Stimulated activated CD8-positive, alpha-beta memory T cell treated with anti-CD3 and anti-CD28 coated beads, Interleukin-15, amount 100 ng/mL, for 24 hours (primary cell): ENCODE measurements around the gene TRIM36.

ENCODE experiments used
- DNase-seq: peaks from one replicate; pipeline ENCODE4 v3.0.0-alpha.2; 2020; ENCODE audit warnings: low read depth

The TRIM36 gene

GRCh38 chr5:115166744-115167393 is 2.8 kb downstream of the TRIM36 start:
- no peak for DNase-seq

- DNase-seq, result no peak
Observed at GRCh38 chr5:115165790-115166189, 3.9 kb downstream of the TRIM36 start.

DNA sequence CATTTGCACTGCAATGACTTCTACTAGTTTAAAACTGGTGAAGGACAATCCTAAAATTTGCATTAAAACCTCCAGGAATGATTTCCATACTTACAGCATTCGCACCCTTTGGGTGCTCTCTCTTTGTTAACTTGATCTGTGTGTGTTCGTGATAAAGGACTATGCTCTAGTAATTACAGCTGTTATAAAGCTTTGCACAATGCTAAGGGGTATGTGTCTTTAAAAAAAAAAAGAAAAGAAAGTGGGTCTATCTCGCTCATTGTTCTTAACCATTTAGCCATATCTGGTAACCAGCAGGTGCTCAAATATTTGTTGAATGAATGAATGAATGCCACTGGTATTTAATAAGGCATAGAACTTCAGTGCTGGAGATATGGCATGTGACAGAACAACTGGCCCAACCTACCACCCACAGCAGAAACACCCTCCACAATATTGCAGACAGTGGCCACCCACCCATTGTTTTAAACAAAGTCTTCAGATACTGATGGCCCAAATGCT is 8.7 kb downstream of the TRIM36 start:
- no peak for DNase-seq

DNA sequence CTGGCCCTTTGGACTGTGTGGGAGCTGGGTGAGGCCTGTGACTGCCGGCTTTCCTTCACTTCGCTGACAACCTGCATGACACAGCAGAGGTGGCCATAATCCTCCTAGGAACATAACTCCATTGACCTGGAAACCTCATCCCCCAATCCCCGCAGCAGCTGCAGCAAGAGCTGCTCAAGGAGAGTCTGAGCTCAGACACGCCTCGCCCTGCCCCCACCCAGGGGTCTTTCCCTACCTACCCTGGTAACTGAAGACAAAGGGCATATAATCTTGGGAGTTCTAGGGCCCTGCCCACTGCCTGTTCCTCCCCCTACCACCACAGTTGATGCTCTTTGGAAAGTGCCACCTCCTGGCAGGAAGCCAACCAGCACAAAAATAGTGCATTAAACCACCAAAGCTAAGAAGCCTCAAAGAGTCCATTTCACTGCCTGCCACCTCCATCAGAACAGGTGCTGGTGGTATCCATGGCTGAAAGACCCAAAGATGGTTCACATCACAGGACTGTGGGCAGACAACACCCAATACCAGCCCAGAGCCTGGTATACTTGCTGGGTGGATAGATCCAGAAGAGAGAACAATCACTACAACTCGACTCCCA is 18.4 kb downstream of the TRIM36 start:
- DNase-seq, result no peak

GRCh38 chr5:115150512-115150911 is 19.2 kb downstream of the TRIM36 start:
- no peak for DNase-seq

GRCh38 chr5:115147052-115147451 is 22.7 kb downstream of the TRIM36 start:
- no peak for DNase-seq

DNA sequence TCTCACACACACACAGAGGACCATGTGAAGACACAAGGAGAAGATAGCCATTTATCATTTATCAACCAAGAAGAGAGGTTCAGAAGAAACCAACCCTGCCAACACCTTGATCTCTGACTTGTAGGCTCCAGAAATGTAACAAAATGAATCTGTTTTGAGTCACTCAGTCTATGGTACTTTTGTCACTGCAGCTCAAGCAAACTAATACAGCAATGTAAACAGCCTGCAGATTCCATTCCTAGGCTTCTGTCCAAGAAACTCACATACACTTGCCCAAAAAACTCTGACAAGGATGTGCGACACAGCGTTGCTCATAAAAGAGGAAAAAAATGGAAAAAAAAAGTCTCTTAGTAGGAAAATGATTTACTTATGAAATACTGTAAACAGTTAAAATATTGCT is 33.4 kb downstream of the TRIM36 start:
- no peak for DNase-seq

GRCh38 chr5:115132465-115132864 is 37.2 kb downstream of the TRIM36 start:
- DNase-seq, result no peak

GRCh38 chr5:115126303-115126702 is 43.4 kb downstream of the TRIM36 start:
- no peak for DNase-seq

DNA sequence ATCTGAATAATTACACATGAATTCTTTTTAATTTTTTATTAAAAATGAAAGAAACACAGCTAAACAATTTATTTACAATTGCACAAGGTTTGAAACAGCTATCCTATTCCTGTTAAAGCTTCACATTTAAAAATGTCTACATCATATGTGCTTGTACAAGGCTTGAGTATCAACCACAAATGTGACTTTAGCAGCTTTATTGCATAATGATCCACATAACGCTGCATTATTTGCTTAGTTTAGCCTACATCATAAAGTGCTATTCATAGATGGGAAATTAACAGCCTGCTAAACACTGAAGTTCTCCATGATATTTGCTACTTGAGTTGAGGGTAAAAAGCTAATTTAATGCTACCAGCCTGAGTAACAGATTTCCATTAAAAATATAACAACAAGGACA is 45.0 kb downstream of the TRIM36 start:
- no peak for DNase-seq

- DNase-seq, result no peak
Observed at GRCh38 chr5:115116001-115116400, 53.7 kb downstream of the TRIM36 start.

DNA sequence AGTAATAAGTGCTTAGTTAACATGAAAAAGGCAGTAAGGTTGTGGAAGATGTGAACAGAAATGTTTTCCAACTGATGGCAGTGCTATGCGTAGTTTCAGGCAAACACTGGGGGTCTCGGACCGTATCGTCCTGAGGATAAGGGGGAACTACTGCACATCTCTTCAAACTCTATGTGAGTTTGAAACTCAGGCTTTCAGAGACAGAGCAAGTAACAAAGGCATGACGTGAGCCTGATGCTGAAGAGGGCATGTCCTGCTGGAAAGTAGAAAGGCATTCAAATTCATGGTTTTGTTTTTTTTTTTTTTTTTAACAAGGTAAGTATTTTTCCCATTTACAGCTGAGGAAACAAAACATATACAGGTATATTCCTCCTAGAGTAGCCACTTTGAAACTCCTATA is 59.9 kb downstream of the TRIM36 start:
- no peak for DNase-seq

DNA sequence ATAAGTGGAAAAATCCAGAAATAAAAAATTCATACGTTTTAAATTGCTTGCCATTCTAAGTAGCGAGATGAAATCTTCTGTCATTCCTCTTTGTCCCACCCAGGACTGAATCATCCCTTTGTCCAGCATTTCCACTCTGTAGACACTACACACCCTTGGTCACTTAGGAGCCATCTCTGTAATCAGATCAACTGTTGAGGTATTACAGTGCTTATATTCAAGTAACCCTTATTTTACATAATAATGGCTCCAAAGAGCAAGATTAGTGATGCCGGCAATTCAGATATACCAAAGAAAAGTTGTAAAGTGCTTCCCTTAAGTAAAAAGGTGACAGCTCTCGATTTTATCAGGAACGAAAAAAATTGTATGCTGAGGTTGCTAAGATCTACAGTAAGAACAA is 60.4 kb downstream of the TRIM36 start:
- no peak for DNase-seq

- DNase-seq, result no peak
Observed at GRCh38 chr5:115100319-115100955, 69.3 kb downstream of the TRIM36 start.

GRCh38 chr5:115098041-115098702 is 71.5 kb downstream of the TRIM36 start:
- DNase-seq, result no peak

GRCh38 chr5:115097236-115097635 is 72.5 kb downstream of the TRIM36 start:
- no peak for DNase-seq

DNA sequence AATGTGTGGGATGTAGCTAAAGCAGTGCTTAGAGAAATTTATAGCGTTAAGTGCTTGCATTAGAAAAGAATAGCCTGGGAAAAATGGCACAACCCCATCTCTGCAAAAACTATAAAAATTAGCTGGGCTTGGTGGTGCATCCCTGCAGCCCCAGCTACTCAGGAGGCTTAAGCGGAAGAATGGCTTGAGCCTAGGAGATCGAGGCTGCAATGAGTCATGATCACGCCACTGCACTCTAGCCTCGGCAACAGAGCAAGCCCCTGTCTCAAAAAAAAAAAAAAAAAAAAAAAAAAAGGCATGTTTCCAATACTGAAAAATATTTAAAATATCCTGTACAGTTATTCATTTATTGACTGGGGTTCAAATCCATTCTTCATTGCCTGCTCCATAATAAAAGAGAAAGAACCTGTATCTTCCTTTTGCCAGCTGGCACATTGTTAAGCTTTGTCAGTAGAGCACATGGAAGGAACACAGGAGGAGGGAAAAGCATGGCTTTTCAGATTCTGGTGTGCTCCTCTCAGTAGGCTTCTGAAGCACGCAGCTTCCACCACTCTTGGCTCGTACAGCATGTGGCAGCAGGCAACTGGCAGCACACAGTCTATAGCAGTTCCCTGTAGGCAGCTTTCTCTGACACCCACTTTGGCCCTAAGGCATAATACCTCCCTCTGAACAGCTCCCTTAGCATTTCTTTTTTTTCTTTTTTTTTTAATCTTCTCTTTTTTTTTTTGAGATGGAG is 73.5 kb downstream of the TRIM36 start:
- DNase-seq, result no peak

DNA sequence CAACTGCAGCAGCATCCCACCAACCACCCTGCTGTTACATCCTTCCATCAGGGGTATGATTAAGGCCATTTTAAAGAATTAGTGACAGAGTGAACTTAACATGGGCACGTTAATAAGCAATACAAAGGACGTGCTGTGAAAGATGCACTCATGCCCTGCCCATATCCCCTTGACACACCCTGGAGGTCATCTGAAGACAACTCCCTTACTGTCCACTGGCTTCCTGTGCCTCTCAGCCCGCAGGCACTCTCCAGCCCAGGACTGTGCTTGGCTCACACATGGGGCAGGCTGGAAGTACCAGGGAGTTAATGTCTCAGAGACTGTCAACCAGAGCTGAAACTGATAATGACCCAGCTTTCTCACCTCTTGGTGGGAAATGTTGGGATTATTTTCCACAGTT is 81.8 kb downstream of the TRIM36 start:
- no peak for DNase-seq

DNA sequence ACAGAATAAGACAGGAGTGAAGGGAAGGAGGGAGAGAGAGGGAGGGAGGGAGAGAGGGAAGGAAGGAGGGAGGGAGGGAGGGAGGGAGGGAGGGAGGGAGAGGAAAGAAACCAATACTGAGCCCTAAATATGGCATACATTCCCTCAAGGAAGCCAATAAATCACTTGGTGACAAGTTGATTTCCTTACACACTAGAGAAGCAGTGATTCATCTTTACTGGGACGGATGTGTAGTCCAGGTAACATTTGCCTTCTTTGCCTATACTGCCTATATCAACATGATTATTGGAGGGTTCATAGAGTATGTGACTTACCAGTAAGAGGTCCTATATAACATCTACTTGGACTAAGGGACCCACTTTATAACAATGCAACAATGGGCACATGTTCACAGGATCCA is 83.2 kb downstream of the TRIM36 start:
- no peak for DNase-seq

- DNase-seq, result no peak
Observed at GRCh38 chr5:115084246-115084793, 85.4 kb downstream of the TRIM36 start.

DNA sequence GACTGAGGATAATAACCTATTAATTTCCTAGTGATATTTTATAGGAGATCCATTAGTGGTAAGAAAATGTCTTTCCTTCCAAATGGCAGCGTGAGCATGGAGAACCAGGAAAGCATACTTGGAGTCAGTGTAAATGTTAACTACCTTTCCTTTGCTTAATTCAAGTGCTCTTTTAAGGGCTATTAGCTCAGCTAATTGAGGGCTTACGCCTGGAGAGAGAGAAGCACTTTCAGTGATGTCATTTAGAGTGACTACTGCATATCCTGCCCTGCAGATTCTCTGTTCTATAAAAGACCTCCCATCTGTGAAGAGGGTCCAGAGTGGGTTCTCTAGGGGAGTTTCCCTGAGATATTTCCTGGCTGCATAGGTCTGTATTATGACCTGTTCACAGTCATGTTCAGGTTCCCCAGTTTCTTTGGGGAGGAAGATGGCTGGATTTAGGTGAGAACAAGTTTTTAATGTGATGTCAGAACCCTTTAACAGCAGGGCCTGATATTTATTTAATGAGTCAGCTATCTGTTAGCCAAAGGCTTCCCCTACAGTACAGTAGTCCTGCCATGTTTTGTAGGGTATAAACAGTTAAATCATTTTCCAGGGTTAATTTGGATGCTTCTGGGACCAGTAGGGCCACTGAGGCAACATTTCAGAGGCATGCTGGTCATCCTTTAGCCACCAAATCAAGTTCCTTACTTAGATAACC is 89.6 kb downstream of the TRIM36 start:
- DNase-seq, result no peak
